ENCODE results near the gene SOX21. TPM values are rescaled to one million over a fixed set of nuclear protein-coding genes. Genes with fewer than 3 reads are reported as not detected.

The SOX21 gene
- polyA plus RNA-seq, 4 donors = 0.14 to 0.48 (median 0.24) TPM

- DNase-seq (ENCODE audit: low read depth in 4 of 4, low spot score in 3 of 4) = no peak
Measured at GRCh38 chr13:94682229-94682628, 30.1 kb downstream of the SOX21 start.

- no peak for DNase-seq (ENCODE audit: low read depth in 4 of 4, low spot score in 3 of 4)
Measured at GRCh38 chr13:94679614-94680013, 32.7 kb downstream of the SOX21 start.

GRCh38 chr13:94678845-94679244 is 33.5 kb downstream of the SOX21 start:
- no peak for DNase-seq (ENCODE audit: low read depth in 4 of 4, low spot score in 3 of 4)

GRCh38 chr13:94677799-94678198 is 34.5 kb downstream of the SOX21 start:
- no peak for DNase-seq (ENCODE audit: low read depth in 4 of 4, low spot score in 3 of 4)

- peak in 1 of 4 donors; percentile 12 for DNase-seq (ENCODE audit: low read depth in 4 of 4, low spot score in 3 of 4)
Measured at GRCh38 chr13:94674609-94675348, 37.6 kb downstream of the SOX21 start.

- DNase-seq (ENCODE audit: low read depth in 4 of 4, low spot score in 3 of 4) = no peak
Measured at GRCh38 chr13:94673851-94674250, 38.5 kb downstream of the SOX21 start.

- DNase-seq (ENCODE audit: low read depth in 4 of 4, low spot score in 3 of 4) = no peak
Measured at GRCh38 chr13:94672400-94672799, 39.9 kb downstream of the SOX21 start.

- no peak for DNase-seq (ENCODE audit: low read depth in 4 of 4, low spot score in 3 of 4)
Measured at GRCh38 chr13:94667190-94667589, 45.2 kb downstream of the SOX21 start.

GRCh38 chr13:94666065-94666464 is 46.3 kb downstream of the SOX21 start:
- DNase-seq (ENCODE audit: low read depth in 4 of 4, low spot score in 3 of 4) = no peak

GRCh38 chr13:94664889-94665288 is 47.5 kb downstream of the SOX21 start:
- no peak for DNase-seq (ENCODE audit: low read depth in 4 of 4, low spot score in 3 of 4)

- no peak for DNase-seq (ENCODE audit: low read depth in 4 of 4, low spot score in 3 of 4)
Measured at GRCh38 chr13:94662274-94662945, 49.9 kb downstream of the SOX21 start.

- no peak for DNase-seq (ENCODE audit: low read depth in 4 of 4, low spot score in 3 of 4)
Measured at GRCh38 chr13:94661406-94661805, 50.9 kb downstream of the SOX21 start.

GRCh38 chr13:94660695-94661326 is 51.5 kb downstream of the SOX21 start:
- no peak for DNase-seq (ENCODE audit: low read depth in 4 of 4, low spot score in 3 of 4)

Other genes with a start within 250 kb of the SOX21 start
- under 1 TPM; 0.24 to 0.47 (median 0.33) TPM for gene DCT, start 232.9 kb downstream of the SOX21 start, polyA plus RNA-seq (ENCODE audit: insufficient read length in 4 of 4)
- 10 to 100 TPM; 20.8 to 23.0 (median 22.2) TPM for gene TGDS, start 116.4 kb downstream of the SOX21 start, polyA plus RNA-seq (ENCODE audit: insufficient read length in 4 of 4)
- 10 to 100 TPM in 1 of 4 donors, 1 to 10 TPM in 3; 7.3 to 11.1 (median 9.1) TPM for gene GPR180, start 110.7 kb downstream of the SOX21 start, polyA plus RNA-seq (ENCODE audit: insufficient read length in 4 of 4)

All from right renal pelvis (tissue), 4 donors.